SK-N-SH (cell line): ENCODE data around the gene MRPS2. TPM values are rescaled to one million over a fixed set of nuclear protein-coding genes. Genes with fewer than 3 reads are reported as not detected.
A peak's percentile ranks its signal among the peaks of the same experiment; 100 is the strongest.

Experiments
- CTCF ChIA-PET: fragments of 300-600, 350-600 bp; formaldehyde crosslinking; extraction: SDS; loops from one replicate; lab custom pipeline; 2021; lab: Yijun Ruan, JAX
- POLR2A ChIA-PET: fragments of 350-600 bp; sonication (Branson Sonifier 250); formaldehyde crosslinking; extraction: SDS; loops from one replicate; lab custom pipeline; 2020; ENCODE audit warnings: antibody characterized with exemption, inconsistent platforms; lab: Yijun Ruan, JAX
- DNase-seq: peaks from one replicate; pipeline ENCODE4 v3.0.0; 2012
- H2AFZ ChIP-seq: fragments of 200-600 bp; sonication (generic); 2 replicates; pipeline ENCODE4 v1.8.1; 2016; ENCODE audit warnings: antibody characterized with exemption, mild to moderate bottlenecking, low read depth
- H3F3A ChIP-seq: fragments of 200-600 bp; sonication (generic); replicated peaks from 2 replicates; pipeline ENCODE3; 2016; ENCODE audit warnings: antibody characterized with exemption, mild to moderate bottlenecking; ENCODE audit not compliant: insufficient read depth
- H3K27ac ChIP-seq, 2 experiments: fragments of 200-500 bp in 1 of 2; fragments of 200-600 bp in 1 of 2; sonication (Bioruptor generic) in 1 of 2; sonication (generic), shearing (Covaris generic) in 1 of 2; 2 replicates each; pipeline versions ENCODE4 v1.5.1 to v1.6.1; 2014 to 2016; ENCODE audit warnings: low read depth in 2 of 2, inconsistent platforms in 1 of 2, low read length in 1 of 2, mild to moderate bottlenecking in 1 of 2, mixed read lengths in 1 of 2
- H3K27me3 ChIP-seq: fragments of 200-600 bp; sonication (generic), shearing (Covaris generic); 2 replicates; pipeline ENCODE4 v1.6.1; 2016; ENCODE audit warnings: mixed run types; ENCODE audit not compliant: insufficient read depth
- H3K36me3 ChIP-seq, 2 experiments: fragments of 200-500 bp in 1 of 2; fragments of 200-600 bp in 1 of 2; sonication (Bioruptor generic) in 1 of 2; sonication (generic) in 1 of 2; replicated peaks in 1 of 2; 2 replicates each; pipeline versions ENCODE3 to v1.5.1; 2014 to 2016; ENCODE audit warnings: low read length in 1 of 2, mild to moderate bottlenecking in 1 of 2; ENCODE audit not compliant: insufficient read depth in 2 of 2, control insufficient read depth in 1 of 2
- H3K4me1 ChIP-seq, 2 experiments: fragments of 200-500 bp in 1 of 2; fragments of 200-600 bp in 1 of 2; sonication (Bioruptor generic) in 1 of 2; sonication (generic), shearing (Covaris generic) in 1 of 2; 2 replicates each; pipeline versions ENCODE4 v1.5.1 to v1.6.1; 2014 to 2016; ENCODE audit warnings: low read depth in 1 of 2, low read length in 1 of 2, mixed run types in 1 of 2; ENCODE audit not compliant: insufficient read depth in 2 of 2, control insufficient read depth in 1 of 2
- H3K4me2 ChIP-seq: fragments of 200-600 bp; sonication (generic), shearing (Covaris generic); 2 replicates; pipeline ENCODE4 v1.6.1; 2017; ENCODE audit warnings: mixed run types
- H3K4me3 ChIP-seq, 2 experiments: fragments of 200-500 bp in 1 of 2; fragments of 200-600 bp in 1 of 2; sonication (Bioruptor generic) in 1 of 2; sonication (generic), shearing (Covaris generic) in 1 of 2; 2 replicates each; pipeline versions ENCODE4 v1.5.1 to v1.8.1; 2014 to 2016; ENCODE audit warnings: low read depth in 2 of 2, inconsistent platforms in 1 of 2, low read length in 1 of 2, mild to moderate bottlenecking in 1 of 2, mixed read lengths in 1 of 2, moderate library complexity in 1 of 2
- H3K79me2 ChIP-seq: fragments of 200-600 bp; sonication (generic); 2 replicates; pipeline ENCODE4 v1.8.1; 2017; ENCODE audit warnings: mild to moderate bottlenecking; ENCODE audit not compliant: insufficient read depth
- H3K9ac ChIP-seq: fragments of 200-600 bp; sonication (generic); 2 replicates; pipeline ENCODE4 v1.6.1; 2017; ENCODE audit warnings: mixed run types
- H3K9me2 ChIP-seq: fragments of 200-600 bp; sonication (generic); 2 replicates; pipeline ENCODE4 v1.6.1; 2017; ENCODE audit warnings: mixed run types
- H3K9me3 ChIP-seq: fragments of 200-600 bp; sonication (generic); 2 replicates; pipeline ENCODE4 v1.6.1; 2017; ENCODE audit warnings: mixed run types, mild to moderate bottlenecking, moderate library complexity
- H4K20me1 ChIP-seq: fragments of 200-600 bp; sonication (generic); 2 replicates; pipeline ENCODE4 v1.6.1; 2017; ENCODE audit warnings: mild to moderate bottlenecking, mixed run types; ENCODE audit not compliant: insufficient read depth
- CTCF ChIP-seq: fragments of 200-600 bp; sonication (generic); IDR thresholded peaks from 2 replicates; pipeline ENCODE4 v1.6.1; 2017; ENCODE audit warnings: antibody characterized with exemption, mild to moderate bottlenecking, moderate library complexity
- EP300 ChIP-seq, 2 experiments: IDR thresholded peaks; 2 replicates each; pipeline versions ENCODE4 v1.4.0 to v1.6.1; 2012; ENCODE audit warnings: borderline replicate concordance in 1 of 2, low read depth in 1 of 2, low read length in 1 of 2
- EZH2phosphoT487 ChIP-seq: fragments of 200-600 bp; sonication (generic); IDR thresholded peaks from 2 replicates; pipeline ENCODE4 v1.6.1; 2017; ENCODE audit warnings: low read depth, mixed run types, mild to moderate bottlenecking, antibody characterized with exemption, moderate library complexity, borderline replicate concordance
- FOSL2 ChIP-seq: IDR thresholded peaks from 2 replicates; pipeline ENCODE4 v1.4.0; 2012; ENCODE audit warnings: low read depth, mild to moderate bottlenecking, moderate library complexity, borderline replicate concordance
- FOXJ3 ChIP-seq: sonication (generic); formaldehyde crosslinking; IDR thresholded peaks from 2 replicates; pipeline ENCODE4 v1.5.1; 2020; ENCODE audit warnings: mild to moderate bottlenecking, missing genetic modification reagents
- FOXM1 ChIP-seq: IDR thresholded peaks from 2 replicates; pipeline ENCODE4 v1.4.0; 2012; ENCODE audit warnings: low read depth, mild to moderate bottlenecking
- JUND ChIP-seq: IDR thresholded peaks from 2 replicates; pipeline ENCODE4 v1.4.0; 2012
- MAX ChIP-seq: IDR thresholded peaks from 2 replicates; pipeline ENCODE4 v1.4.0; 2012; ENCODE audit warnings: low read depth
- MXI1 ChIP-seq: IDR thresholded peaks from 2 replicates; pipeline ENCODE4 v1.6.1; 2012; ENCODE audit warnings: mild to moderate bottlenecking, low read depth, low read length, improper control_type of control experiment
- NFIC ChIP-seq: IDR thresholded peaks from 2 replicates; pipeline ENCODE4 v1.4.0; 2012; ENCODE audit warnings: borderline replicate concordance
- NRF1 ChIP-seq: IDR thresholded peaks from 2 replicates; pipeline ENCODE4 v1.6.1; 2012; ENCODE audit warnings: low read depth, mild to moderate bottlenecking, low read length
- PBX3 ChIP-seq: IDR thresholded peaks from 2 replicates; pipeline ENCODE4; 2012
- RAD21 ChIP-seq: IDR thresholded peaks from 2 replicates; pipeline ENCODE4 v1.6.1; 2012; ENCODE audit warnings: mild to moderate bottlenecking, low read length
- RFX5 ChIP-seq: IDR thresholded peaks from 2 replicates; pipeline ENCODE4 v1.6.1; 2012; ENCODE audit warnings: mild to moderate bottlenecking, improper control_type of control experiment, low read length
- SIN3A ChIP-seq: IDR thresholded peaks from 2 replicates; pipeline ENCODE4 v1.6.1; 2012; ENCODE audit warnings: low read depth, mild to moderate bottlenecking, low read length, moderate library complexity, borderline replicate concordance
- SMC3 ChIP-seq: IDR thresholded peaks from 2 replicates; pipeline ENCODE4 v1.6.1; 2012; ENCODE audit warnings: low read depth, low read length, improper control_type of control experiment
- TAF1 ChIP-seq: IDR thresholded peaks from 2 replicates; pipeline ENCODE4 v1.6.1; 2012; ENCODE audit warnings: low read depth, mild to moderate bottlenecking, low read length, moderate library complexity, borderline replicate concordance
- TCF12 ChIP-seq: IDR thresholded peaks from 2 replicates; pipeline ENCODE4 v1.4.0; 2012
- TEAD4 ChIP-seq: IDR thresholded peaks from 2 replicates; pipeline ENCODE4 v1.4.0; 2012; ENCODE audit warnings: mild to moderate bottlenecking, borderline replicate concordance; ENCODE audit not compliant: insufficient read depth
- WGBS: methylation state at CpG from one replicate; pipeline ENCODE4 v1.1.6; 2017; ENCODE audit warnings: low lambda C conversion rate; 5-methylcytosine and 5-hydroxymethylcytosine counted together
- polyA plus RNA-seq, 3 experiments: library from polyadenylated mRNA; depleted of rRNA; stranded (reverse); fragments of >200 nt; gene quantifications; 2 replicates each; pipeline ENCODE4 v1.2.3, GENCODE V29; 2012

The MRPS2 gene
- polyA plus RNA-seq, 1 of the 3 experiments (the other 2 are of a cell fraction) = 113 TPM

DNA sequence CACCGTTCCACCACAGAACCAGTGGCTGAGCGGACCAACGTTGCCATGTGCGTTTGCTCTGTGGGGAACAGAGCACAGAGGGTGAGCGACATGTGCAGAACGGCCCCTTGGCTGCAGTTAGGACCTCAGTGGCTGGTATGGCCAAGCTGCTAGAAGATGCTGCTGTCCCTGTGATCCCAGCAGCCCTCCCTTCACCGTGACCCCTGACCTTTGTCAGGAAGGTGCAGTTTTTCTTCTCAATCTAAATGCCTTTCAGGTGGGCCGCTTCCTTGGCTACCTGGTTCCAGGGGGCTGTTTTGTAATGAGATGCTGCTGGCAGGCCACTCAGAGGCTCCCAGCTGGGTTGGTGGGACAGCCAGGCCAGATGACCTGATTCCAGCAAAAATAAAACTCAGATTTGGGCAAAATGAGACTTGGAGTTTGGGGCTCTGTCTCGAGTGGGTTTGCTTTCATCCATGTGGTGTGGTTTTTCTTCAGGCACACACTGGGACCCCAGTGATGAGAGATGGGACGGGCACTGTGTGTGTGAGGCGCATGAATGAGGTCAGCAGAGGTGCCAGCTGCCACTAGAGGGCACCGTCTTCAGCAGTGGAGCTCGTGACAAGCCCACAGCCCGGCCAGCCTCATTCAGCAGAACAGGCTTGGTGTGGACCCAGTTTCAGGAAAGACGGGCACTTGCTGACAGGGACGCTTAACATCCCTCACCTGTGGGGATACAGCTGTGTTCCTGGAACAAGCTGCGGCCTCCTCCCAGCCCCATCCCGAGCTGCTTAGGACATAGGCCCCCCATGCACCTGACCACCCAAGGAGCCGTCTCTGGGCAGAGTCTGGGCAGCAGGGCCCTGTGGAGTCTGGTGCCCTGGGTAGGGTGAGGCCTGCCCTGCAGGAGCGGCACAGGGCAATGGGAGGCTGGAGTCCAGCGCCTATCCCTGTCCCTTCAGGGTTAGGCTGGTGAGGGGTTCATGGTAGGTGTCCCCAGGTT lies 4.1 kb downstream of the MRPS2 start:
- Histone ChIP-seq H3K27me3 (no peaks in the 10 kb centered on the region), H3K4me2 (no peak overlapping the region), H2AFZ (no peak overlapping the region), H3K4me3 (no peak overlapping the region), H4K20me1 (peaks cover 22% of the 10 kb centered on the region), H3K9me3 (no peaks in the 10 kb centered on the region), H3K36me3 (peaks cover 3 to 33% of the 10 kb centered on the region in 2 experiments), H3F3A (no peaks in the 10 kb centered on the region), H3K4me1 (peaks cover 6 to 13% of the 10 kb centered on the region in 2 experiments; a peak in 3 of 4 replicates), H3K79me2 (peaks cover 19% of the 10 kb centered on the region), H3K9me2 (no peaks in the 10 kb centered on the region), H3K9ac (no peak overlapping the region), H3K27ac (no peak overlapping the region; a peak in 1 of 4 replicates)
- 66% methylated on average over 12 of the region's 21 CpGs for WGBS
- no peak for TF ChIP-seq SIN3A
- peak; percentile 51 for TF ChIP-seq RAD21
- no peak for TF ChIP-seq TAF1
- no peak for TF ChIP-seq TCF12
- no peak for TF ChIP-seq TEAD4
- TF ChIP-seq EP300 (IDR thresholded peaks at IDR 0.05; ENCODE audit: borderline replicate concordance in 1 of 2, low read depth in 1 of 2, low read length in 1 of 2) = no peak
- no peak for TF ChIP-seq NFIC
- no peak for TF ChIP-seq JUND
- no peak for TF ChIP-seq EZH2phosphoT487
- peak; percentile 75 for TF ChIP-seq CTCF
- TF ChIP-seq PBX3 = no peak
- TF ChIP-seq FOSL2 = no peak
- TF ChIP-seq FOXM1 = no peak
- no peak for TF ChIP-seq RFX5
- no peak for TF ChIP-seq NRF1
- peak; percentile 29; the same call in 1 of the 2 replicates for TF ChIP-seq SMC3
- TF ChIP-seq MAX = no peak
- no peak for TF ChIP-seq MXI1
- no peak for TF ChIP-seq FOXJ3 (CRISPR knock-in tag)
- ChIA-PET CTCF (interaction anchor here (0.5 to 2.4 kb wide), 31 partner anchors 9 to 345 kb away, joined by 3 to 23 read pairs (median 4); partner anchors contain the start of gene KCNT1), POLR2A (interaction anchor here (2.3 kb wide), 1 partner anchor 24 kb away, joined by 8 read pairs; no protein-coding TSS in a partner anchor)
- DNase-seq = peak; percentile 83
